Panc1 (cell line): ENCODE results near the gene HIGD2A. TPM values are rescaled to one million over a fixed set of nuclear protein-coding genes. Genes with fewer than 3 reads are reported as not detected.

Experiments
- ATAC-seq: fragments of 200-7000 bp; cut with Tn5 transposase; 2 replicates; pipeline ENCODE4 v1.9.1; 2020; ENCODE audit warnings: mild to moderate bottlenecking, moderate library complexity
- BruUV-seq: library from RNA; stranded (reverse); fragments of 400-500 nt; replicated peaks from 2 replicates; lab custom pipeline; 2021; lab: Mats Ljungman, UMichigan
- CTCF ChIA-PET: fragments of 300-600 bp; sonication (Branson Sonifier 250); formaldehyde crosslinking; loops from one replicate; lab custom pipeline; 2022; ENCODE audit warnings: antibody characterized with exemption; lab: Charles Lee
- POLR2A ChIA-PET: fragments of 300-600 bp; sonication (Branson Sonifier 250); formaldehyde crosslinking; loops from one replicate; lab custom pipeline; 2022; ENCODE audit warnings: antibody characterized with exemption; lab: Charles Lee
- DNase-seq: peaks from one replicate; pipeline ENCODE4 v3.0.0-alpha.2; 2010; ENCODE audit warnings: low read depth, low spot score
- H3K27ac ChIP-seq: 2 replicates; pipeline ENCODE4 v1.5.1; 2011; ENCODE audit warnings: mild to moderate bottlenecking, low read length, inconsistent platforms
- H3K27me3 ChIP-seq: fragments of 200-500 bp; sonication (Bioruptor generic); 2 replicates; pipeline ENCODE4 v1.6.0; 2014; ENCODE audit warnings: low read length, inconsistent platforms; ENCODE audit not compliant: control insufficient read depth, insufficient read depth
- H3K36me3 ChIP-seq: fragments of 200-500 bp; sonication (Bioruptor generic); 2 replicates; pipeline ENCODE4 v1.5.1; 2014; ENCODE audit warnings: inconsistent platforms, mild to moderate bottlenecking, low read length, moderate library complexity; ENCODE audit not compliant: control insufficient read depth, insufficient read depth
- H3K4me1 ChIP-seq: 2 replicates; pipeline ENCODE4 v1.5.1; 2011; ENCODE audit warnings: inconsistent platforms, mild to moderate bottlenecking, low read length, moderate library complexity; ENCODE audit not compliant: control insufficient read depth, insufficient read depth
- H3K4me3 ChIP-seq, 2 experiments: 2 replicates each; pipeline ENCODE4 v1.5.1; 2011 to 2012; ENCODE audit warnings: low read depth in 2 of 2, low read length in 2 of 2, mild to moderate bottlenecking in 2 of 2, inconsistent platforms in 1 of 2, moderate library complexity in 1 of 2
- H3K9me3 ChIP-seq: fragments of 200-500 bp; sonication (Bioruptor generic); 2 replicates; pipeline ENCODE4 v1.5.1; 2014; ENCODE audit warnings: low read depth, mild to moderate bottlenecking, inconsistent platforms, low read length, moderate library complexity; ENCODE audit not compliant: control insufficient read depth, insufficient read depth
- POLR2AphosphoS5 ChIP-seq: IDR thresholded peaks from 2 replicates; pipeline ENCODE4 v1.6.1; 2012; ENCODE audit warnings: mild to moderate bottlenecking, low read depth, low read length, moderate library complexity
- SIN3A ChIP-seq: IDR thresholded peaks from 2 replicates; pipeline ENCODE4 v1.6.1; 2012; ENCODE audit warnings: low read depth, mild to moderate bottlenecking, low read length, moderate library complexity, borderline replicate concordance; ENCODE audit not compliant: insufficient read depth
- TCF7L2 ChIP-seq: IDR thresholded peaks from 2 replicates; pipeline ENCODE4 v1.6.1; 2011; ENCODE audit warnings: mild to moderate bottlenecking, low read depth, low read length, inconsistent platforms
- in situ Hi-C: cut with HindIII; loops from 2 replicates; pipeline ENCODE4 v1.10.0; 2016; ENCODE audit warnings: low sequenced_read_pairs, low pct_unique_long_range_greater_than_20kb
- intact Hi-C: fragments of 100-400 bp; cut with micrococcal nuclease; formaldehyde crosslinking; loops from one replicate; pipeline ENCODE4 v1.10.0; 2022; ENCODE audit not compliant: unreplicated experiment
- total RNA-seq: library from RNA; stranded (reverse); gene quantifications from one replicate; pipeline ENCODE4 v1.2.1, GENCODE V29; 2021; ENCODE audit not compliant: unreplicated experiment
- TF ChIP-seq, protein P1 (sequence below), 2 experiments: IDR thresholded peaks; 2 replicates each; pipeline ENCODE4 v1.6.1; 2011 to 2012; ENCODE audit warnings: low read depth in 2 of 2, control low read depth in 1 of 2, low read length in 1 of 2, mild to moderate bottlenecking in 1 of 2, moderate library complexity in 1 of 2; ENCODE audit not compliant: insufficient read depth in 1 of 2
- TF ChIP-seq, protein P2 (sequence below): fragments of 450-650 bp; IDR thresholded peaks from 2 replicates; pipeline ENCODE4 v1.5.1; 2017; ENCODE audit warnings: mild to moderate bottlenecking

HIGD2A gene
- total RNA-seq, 1 experiment from 2014 or later, result 162 TPM

DNA sequence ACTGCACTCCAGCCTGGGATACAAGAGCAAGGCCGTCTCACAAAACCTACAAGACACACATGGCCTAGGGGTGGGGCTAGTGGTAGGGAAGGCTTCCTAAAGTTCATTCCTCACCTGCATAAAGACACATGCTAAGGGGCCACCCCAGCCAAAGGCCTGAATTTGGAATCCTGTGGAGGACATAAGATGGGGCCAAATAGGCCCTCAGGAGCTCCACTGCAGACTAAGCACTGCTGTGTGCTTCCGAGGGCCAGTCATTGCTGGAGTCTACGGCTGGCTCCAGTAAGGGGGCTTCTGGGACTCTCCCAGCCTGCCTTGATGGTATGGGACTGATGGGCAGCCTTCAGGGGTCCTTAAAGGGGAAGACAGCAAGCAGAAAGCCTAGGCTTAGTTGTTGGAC, 5.8 kb upstream of the HIGD2A start:
- POLR2A ChIA-PET, result interaction anchor here (0.5 kb wide), 1 partner anchor 76 kb away, joined by 7 read pairs; no protein-coding TSS in a partner anchor
- CTCF ChIA-PET, result no interaction called here
- Histone ChIP-seq H3K4me3 (no peak overlapping the region), H3K4me1 (peaks cover 15% of the 10 kb centered on the region), H3K36me3 (peaks cover 31% of the 10 kb centered on the region), H3K27ac (no peak overlapping the region), H3K27me3 (no peaks in the 10 kb centered on the region), H3K9me3 (no peaks in the 10 kb centered on the region)
- DNase-seq (no peak), ATAC-seq (0 out of 2 replicates have a peak, but pooled peaks have one; percentile 4)
- intact Hi-C loops, result no loop called here
- TF ChIP-seq, protein P1, sequence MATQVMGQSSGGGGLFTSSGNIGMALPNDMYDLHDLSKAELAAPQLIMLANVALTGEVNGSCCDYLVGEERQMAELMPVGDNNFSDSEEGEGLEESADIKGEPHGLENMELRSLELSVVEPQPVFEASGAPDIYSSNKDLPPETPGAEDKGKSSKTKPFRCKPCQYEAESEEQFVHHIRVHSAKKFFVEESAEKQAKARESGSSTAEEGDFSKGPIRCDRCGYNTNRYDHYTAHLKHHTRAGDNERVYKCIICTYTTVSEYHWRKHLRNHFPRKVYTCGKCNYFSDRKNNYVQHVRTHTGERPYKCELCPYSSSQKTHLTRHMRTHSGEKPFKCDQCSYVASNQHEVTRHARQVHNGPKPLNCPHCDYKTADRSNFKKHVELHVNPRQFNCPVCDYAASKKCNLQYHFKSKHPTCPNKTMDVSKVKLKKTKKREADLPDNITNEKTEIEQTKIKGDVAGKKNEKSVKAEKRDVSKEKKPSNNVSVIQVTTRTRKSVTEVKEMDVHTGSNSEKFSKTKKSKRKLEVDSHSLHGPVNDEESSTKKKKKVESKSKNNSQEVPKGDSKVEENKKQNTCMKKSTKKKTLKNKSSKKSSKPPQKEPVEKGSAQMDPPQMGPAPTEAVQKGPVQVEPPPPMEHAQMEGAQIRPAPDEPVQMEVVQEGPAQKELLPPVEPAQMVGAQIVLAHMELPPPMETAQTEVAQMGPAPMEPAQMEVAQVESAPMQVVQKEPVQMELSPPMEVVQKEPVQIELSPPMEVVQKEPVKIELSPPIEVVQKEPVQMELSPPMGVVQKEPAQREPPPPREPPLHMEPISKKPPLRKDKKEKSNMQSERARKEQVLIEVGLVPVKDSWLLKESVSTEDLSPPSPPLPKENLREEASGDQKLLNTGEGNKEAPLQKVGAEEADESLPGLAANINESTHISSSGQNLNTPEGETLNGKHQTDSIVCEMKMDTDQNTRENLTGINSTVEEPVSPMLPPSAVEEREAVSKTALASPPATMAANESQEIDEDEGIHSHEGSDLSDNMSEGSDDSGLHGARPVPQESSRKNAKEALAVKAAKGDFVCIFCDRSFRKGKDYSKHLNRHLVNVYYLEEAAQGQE (IDR thresholded peaks at IDR 0.05; ENCODE audit: insufficient read depth in 1 of 2, low read depth in 2 of 2, low read length in 1 of 2), result no peak
- TF ChIP-seq POLR2AphosphoS5, result no peak
- TF ChIP-seq SIN3A, result no peak
- TF ChIP-seq, protein P2, sequence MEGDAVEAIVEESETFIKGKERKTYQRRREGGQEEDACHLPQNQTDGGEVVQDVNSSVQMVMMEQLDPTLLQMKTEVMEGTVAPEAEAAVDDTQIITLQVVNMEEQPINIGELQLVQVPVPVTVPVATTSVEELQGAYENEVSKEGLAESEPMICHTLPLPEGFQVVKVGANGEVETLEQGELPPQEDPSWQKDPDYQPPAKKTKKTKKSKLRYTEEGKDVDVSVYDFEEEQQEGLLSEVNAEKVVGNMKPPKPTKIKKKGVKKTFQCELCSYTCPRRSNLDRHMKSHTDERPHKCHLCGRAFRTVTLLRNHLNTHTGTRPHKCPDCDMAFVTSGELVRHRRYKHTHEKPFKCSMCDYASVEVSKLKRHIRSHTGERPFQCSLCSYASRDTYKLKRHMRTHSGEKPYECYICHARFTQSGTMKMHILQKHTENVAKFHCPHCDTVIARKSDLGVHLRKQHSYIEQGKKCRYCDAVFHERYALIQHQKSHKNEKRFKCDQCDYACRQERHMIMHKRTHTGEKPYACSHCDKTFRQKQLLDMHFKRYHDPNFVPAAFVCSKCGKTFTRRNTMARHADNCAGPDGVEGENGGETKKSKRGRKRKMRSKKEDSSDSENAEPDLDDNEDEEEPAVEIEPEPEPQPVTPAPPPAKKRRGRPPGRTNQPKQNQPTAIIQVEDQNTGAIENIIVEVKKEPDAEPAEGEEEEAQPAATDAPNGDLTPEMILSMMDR, result no peak
- TF ChIP-seq TCF7L2, result no peak
- in situ Hi-C loops, result no loop called here
- BruUV-seq, result no TSS peak

DNA sequence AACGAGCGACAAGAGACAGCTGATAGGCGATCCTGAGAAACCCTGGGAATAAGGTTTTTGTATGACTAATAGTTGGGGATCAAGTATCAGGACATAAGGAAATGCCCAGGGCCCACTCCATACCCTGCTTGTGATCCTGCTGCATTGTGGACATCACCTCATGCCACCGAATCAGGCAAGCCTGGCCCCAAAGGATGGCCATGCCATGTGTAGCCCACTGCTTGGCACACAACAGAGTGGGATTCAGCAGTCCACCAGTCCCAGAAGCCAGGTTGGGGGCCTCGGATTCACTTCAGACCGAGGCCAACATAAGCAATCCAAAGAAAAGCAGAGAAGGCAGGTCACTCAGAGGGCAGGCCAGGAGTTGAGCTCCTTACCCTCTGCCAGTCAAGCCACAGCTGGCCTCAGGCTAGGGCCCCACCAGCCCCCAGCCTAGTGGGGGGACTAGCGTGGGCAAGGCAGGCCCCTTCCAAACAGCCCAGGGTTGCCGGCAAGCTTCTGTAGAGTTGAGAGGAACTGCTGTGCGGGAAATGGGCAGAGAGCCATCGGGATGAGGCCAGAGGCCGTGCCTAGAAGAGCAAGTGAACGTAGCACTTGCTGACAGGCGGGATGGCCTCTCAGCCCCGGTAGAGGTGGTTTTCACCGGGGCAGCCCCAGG, 5.2 kb upstream of the HIGD2A start:
- in situ Hi-C loops (no loop called here), intact Hi-C loops (no loop called here)
- Histone ChIP-seq H3K9me3 (no peaks in the 10 kb centered on the region), H3K4me3 (no peak overlapping the region), H3K27me3 (no peaks in the 10 kb centered on the region), H3K4me1 (peaks cover 15% of the 10 kb centered on the region), H3K36me3 (peaks cover 32% of the 10 kb centered on the region), H3K27ac (no peak overlapping the region)
- no peak for TF ChIP-seq SIN3A
- TF ChIP-seq, protein P2, result no peak
- POLR2A ChIA-PET, result no interaction called here
- ATAC-seq (no peak), DNase-seq (no peak)
- CTCF ChIA-PET, result no interaction called here
- no TSS peak for BruUV-seq
